Stimulated activated CD4-positive, alpha-beta T cell treated with anti-CD3 and anti-CD28 coated beads, Interleukin-12 subunit alpha, Interleukin-12 subunit beta, amount 100 ng/mL, for 24 hours (primary cell): Measurements from ENCODE around the gene EN2.

Experiments used
- DNase-seq, 2 experiments: peaks; one replicate each; pipeline ENCODE4 v3.0.0-alpha.2; 2020; ENCODE audit warnings: low read depth in 2 of 2

Gene EN2

GRCh38 chr7:155508376-155509358, 50.7 kb downstream of the EN2 start:
- no peak for DNase-seq

GRCh38 chr7:155509359-155509724, 51.4 kb downstream of the EN2 start:
- DNase-seq: no peak

- no peak for DNase-seq
Observed at GRCh38 chr7:155509725-155510551, 52.0 kb downstream of the EN2 start.

GRCh38 chr7:155510975-155511701, 53.2 kb downstream of the EN2 start:
- no peak for DNase-seq

- no peak for DNase-seq
Observed at GRCh38 chr7:155511702-155511996, 53.7 kb downstream of the EN2 start.

GRCh38 chr7:155512246-155512887, 54.4 kb downstream of the EN2 start:
- DNase-seq: no peak

- DNase-seq: no peak
Observed at GRCh38 chr7:155513543-155514285, 55.8 kb downstream of the EN2 start.

- DNase-seq: no peak
Observed at GRCh38 chr7:155514296-155514695, 56.4 kb downstream of the EN2 start.
